GM21717 (cell line): Measurements from ENCODE around the gene C1QTNF9B.

Experiments
- ATAC-seq: cut with Tn5 transposase; IDR thresholded peaks from one replicate; pipeline ENCODE4 v1.9.1; 2021; ENCODE audit warnings: mild to moderate bottlenecking, moderate library complexity; ENCODE audit not compliant: unreplicated experiment

Gene C1QTNF9B

DNA sequence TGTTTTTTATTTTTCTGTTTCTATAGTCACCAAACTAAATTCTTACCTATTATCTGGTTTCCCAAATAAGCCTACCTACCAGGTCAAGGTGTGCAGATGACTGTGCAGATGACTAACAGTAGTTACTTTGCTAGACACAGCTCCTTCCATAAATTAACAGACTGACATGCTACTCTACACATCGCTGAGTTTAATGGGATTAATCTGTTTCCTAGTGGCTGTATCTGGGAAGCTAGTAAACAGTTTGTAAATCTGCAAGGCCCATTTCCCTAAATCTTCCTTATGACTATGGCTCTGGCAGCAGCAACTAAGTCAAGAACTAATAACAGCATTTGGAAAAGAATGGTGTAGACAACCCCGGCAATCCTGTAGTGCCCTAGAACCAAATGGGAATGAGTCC is 36.0 kb downstream of the C1QTNF9B start:
- ATAC-seq = no peak

DNA sequence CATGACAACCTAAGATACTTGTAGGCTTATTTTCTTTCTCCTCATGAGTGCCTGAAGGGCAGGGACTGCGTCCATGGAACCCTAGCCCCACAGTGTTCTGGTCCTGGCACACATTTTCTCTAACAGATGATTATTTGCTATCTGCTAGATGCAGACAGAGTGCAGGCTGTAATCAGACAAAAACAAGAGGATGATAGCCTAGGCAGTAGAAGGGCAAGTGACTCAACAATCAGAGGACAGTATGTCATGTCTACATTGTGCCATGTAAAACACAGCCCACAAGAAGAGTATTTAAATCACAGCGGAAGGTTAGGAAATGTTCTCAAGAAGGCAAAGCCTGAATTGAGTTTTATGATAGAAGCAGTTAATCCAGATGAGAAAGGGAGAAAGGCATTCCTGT is 37.4 kb downstream of the C1QTNF9B start:
- no peak for ATAC-seq

DNA sequence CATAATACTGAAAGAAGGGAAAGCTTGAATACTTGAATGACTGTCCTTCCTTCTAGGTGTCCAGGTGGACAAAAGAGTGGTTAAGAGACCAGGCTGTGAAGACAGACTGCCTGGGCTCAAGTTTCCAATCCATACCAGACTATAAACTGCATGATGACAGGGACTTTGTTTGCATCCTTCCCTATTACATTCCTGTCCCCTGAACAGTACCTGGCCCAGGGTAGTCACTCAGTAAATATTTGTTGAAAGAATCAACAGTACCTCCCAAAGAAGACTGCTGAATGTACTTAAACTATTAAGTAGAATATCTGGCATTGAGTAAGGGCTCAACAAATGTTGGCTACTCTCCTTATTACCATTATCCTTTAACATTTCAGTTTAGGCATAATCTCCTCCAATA is 37.8 kb downstream of the C1QTNF9B start:
- no peak for ATAC-seq

DNA sequence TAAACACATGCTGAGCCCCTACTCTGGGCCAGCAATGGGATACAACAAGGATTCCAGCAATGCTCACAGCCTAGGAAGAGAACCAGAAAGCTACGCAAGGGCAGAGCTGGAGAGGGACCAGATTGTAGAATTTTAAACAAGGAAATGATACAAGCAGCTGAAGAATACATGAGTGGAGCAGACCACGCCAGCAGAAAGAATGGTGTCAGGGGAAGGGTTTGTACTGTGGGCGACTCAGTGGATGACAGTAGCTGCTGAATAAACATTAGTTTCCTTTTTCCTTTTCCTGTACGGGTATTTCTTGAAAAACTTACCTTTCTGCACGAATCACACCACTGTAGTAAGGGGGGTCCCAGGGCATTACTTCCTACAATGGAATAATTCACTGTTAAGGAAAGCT is 38.8 kb downstream of the C1QTNF9B start:
- ATAC-seq = no peak

DNA sequence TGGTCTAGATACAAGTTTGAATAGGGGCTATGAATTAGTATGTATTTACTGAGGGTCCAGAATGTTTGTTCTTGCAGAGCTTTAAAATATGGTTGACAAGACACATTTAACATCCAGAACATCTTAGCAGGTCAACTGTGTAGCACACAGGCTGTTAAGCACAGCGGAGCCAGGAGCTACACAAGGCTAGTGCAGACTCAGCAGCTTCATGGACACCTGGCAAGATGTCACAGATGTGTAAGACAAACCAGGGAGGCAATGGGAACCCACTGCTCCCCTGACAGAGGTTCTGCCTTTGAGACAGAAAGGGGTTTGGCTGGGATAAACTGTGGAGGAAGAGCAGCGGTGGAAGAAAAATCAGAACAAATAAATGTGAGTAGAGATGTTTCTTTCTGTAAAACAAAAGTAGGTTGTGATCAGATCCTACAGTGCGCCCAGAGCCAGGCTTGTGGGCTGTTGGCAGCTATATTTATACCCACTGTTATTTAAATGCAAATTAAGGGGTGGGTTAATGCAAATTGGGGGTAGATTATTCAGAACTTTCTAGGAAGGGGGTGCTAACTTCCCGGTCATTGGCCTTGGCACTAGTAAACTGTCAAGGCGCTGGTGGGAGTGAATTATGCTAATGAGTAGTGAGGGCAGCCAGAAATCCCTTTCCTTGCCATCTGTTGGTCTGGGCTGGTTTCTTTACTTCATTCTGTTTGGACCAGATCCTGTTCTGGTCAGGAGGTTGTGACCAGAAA is 41.1 kb downstream of the C1QTNF9B start:
- no peak for ATAC-seq

DNA sequence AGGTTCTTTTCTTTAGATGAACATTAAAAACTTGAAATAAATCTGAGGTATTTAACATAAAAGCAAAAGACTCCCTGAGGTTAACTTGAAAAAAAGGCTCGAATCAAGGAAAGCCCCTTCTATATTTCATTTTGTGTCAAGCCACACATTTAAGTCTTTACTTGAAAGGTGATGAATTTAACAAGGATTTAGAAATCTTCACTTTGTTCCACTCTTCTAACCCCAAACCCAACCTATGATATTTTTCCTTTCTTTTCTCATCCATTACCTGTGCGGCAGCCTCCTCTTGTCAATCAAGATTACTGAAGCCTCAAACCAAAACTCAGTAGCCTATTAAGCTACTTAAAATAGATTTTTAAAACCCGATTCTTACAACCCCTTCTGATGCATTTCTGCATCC is 41.9 kb downstream of the C1QTNF9B start:
- no peak for ATAC-seq

DNA sequence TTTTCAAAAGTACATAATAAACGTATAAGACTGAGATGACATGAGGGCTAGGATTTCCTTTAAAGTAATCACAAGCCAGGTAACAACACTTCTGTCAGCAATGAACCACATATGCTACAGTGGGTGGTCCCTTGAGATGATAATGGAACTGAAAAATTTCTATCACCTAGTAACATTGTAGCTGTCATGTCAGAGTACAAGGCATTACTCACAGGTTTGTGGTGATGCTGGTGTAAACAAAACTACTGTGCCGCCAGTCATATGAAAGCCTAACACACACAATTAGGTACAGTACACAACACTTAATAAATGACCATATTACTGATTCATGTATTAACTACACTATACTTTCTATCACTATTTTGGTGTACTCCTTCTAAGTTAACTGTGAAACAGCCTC is 45.0 kb downstream of the C1QTNF9B start:
- no peak for ATAC-seq

DNA sequence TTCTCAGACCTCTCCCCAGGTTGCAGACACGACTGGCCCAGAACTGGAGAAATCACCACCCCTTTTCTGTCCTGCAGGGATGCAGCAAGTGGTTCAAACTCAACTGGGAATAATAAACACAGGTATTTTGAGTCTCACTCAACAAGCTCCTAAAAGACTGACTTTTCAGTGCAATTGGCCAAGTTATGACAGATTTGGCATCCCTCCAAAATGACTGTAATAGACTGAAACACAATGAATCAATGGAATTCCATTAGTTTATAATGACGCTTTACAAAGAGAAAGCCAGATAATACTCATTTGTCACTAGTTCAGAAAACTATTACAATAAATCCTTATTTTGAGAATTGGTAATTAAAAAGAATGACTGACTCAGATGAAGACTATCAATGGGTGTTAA is 46.2 kb downstream of the C1QTNF9B start:
- ATAC-seq = no peak

DNA sequence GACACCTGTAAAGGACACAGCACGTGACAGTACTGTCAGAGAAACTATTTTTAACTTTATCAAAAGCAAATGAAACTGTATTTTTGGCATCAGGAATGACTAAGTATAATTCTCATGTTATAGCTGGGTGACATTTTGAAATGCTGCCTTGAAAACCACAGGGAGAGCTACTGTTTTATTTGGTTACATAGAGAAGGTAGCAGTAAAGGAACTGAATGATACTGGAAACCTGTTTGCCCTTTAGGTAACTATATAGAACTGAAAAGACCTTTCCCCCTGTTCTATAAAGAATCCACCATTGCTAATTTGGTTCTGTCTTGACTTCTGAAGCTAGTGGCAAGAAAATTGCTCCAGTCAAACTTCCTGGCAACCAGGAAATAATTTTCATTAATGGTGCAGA is 47.2 kb downstream of the C1QTNF9B start:
- no peak for ATAC-seq

DNA sequence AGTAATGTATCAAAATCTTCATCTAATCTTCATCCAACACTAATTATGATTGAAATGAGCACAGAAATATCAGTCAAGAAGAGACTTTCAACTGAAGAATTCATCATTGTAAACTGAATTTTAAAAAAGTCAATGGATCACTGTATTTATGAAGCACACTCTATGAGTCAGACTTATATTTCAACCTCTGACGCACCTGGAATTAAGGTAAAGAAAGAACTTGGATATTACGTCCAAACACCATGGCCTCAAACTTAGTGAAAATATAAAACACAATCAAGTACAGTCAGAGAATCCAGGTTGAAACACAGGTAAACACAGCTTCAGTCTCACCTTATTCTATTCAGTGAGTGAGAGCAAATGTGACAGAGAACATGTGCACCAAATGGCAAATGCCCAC is 47.6 kb downstream of the C1QTNF9B start:
- no peak for ATAC-seq

DNA sequence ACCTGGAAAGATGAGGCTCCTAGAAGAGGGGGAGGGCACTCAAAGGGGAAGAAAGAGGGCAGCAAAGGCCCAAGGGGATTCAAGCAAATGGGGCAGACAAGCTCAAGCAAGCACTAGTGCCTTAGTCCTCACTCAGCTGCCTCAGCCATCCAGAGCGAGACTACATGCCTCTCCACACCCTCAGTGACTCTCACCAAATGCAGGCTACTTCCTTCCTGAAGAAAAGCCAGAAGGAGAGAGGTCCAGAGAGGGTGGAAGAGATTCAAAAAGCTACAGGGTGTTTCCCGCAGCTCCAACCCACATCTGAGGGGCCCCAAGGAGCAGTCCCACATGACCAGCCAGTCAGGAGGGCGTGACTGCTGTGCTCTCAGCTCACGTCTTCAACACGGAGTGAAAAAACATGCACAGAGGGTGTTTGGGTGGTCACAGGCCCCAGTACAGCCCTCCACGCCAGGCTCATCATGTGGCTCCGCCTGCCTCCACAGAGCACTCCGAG is 48.6 kb downstream of the C1QTNF9B start:
- ATAC-seq = no peak

DNA sequence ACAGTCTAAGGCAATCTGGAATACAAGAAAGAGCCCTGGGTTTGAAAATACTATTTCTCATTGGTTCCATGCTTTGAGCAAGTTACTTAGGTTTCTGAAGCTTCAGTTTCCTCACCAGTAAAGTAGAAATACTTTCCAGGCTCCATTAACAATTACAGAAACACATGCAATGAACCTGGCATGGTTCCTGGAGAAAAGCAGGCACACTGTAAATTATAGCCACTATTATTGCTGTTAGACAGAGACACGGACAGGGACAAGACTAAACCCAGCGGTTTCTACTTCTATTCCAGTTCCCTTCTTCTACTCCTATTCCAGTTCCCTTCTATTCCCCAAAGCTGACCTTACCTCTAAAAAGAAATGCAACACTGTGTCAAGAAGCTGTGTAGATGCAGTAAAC is 49.3 kb downstream of the C1QTNF9B start:
- no peak for ATAC-seq

DNA sequence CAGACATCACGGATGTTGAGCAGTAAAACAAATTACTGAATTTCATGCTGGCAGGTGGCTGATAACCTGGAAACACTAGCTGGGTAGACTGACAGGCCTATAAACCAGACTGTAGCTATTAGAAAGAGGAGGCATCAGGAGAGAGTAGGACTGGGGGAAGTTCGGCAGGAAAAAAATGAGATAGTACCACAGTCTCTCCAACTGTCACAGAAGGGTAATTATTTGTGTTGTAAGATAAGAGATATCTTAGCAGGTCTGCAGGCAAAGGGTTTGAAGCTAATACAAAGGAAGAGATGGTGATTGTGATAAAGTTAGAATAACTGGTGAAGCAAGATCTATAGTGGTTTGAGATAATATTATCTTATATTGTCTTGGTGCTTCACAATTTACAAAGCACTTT is 49.8 kb downstream of the C1QTNF9B start:
- ATAC-seq = no peak

DNA sequence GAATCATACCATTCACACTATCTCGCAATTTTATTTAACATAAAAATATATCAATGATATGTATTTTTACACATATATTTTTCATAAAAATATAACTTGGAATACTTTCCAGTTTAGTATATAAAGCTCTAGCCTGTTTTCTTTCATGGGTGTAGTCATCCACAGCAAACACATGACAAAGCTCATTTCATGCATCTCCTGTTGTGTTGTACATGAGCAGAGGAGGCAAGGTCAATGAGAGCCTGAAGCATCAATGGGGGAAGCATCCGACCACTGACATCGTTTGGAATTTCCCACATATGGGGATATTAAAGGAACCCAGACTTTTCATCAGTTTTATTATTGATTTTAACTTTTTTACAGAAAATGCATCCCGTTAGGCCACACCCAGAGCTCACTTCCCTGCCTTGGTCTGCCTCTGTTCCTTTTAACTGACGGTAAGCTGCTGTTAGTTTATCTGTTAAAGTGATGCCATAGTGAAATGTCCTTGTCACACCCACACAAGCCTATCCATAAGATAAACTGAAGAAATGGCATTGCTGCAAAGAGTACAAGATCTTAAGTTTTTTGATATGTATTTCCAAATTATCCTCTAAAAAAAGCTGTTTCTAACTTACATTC is 52.1 kb downstream of the C1QTNF9B start:
- ATAC-seq = peak; percentile 31

DNA sequence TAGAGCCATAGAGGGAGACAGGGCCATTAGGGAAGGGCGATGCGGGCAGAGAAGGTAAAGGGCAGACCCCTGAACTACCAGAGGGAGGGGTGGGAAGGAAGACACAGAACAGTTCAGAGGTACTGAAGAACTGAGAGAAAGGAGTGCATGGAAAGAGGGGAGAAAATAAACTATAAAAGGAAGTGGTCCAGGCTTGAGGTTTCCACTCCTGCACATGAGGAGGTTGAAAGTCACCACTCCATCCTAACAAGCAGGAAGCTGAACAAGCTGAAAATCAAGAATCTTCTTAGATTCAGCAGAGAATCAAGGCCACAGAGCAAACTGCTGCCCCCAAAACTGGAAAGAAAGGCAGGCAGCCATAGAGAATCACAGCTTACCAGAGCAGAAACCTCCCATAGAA is 53.2 kb downstream of the C1QTNF9B start:
- ATAC-seq = no peak

DNA sequence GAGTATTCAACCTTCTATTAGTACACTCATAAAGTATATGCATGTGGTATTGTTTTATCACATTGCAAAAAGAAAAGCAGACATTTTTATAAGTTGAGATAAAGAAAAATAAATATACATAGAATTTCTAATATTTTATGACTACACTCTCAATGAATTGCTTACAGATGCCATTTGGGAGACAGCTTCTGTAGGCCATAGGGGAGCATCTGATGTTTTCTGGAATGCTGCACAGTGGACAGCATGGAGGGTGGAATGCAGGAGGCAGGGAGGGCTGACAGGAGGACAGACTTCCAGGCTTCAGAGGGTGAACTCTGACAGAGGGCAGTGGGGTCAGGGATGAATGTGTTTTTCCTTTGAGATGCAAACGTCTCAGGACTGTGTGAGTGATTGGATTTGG is 53.9 kb downstream of the C1QTNF9B start:
- ATAC-seq = no peak

DNA sequence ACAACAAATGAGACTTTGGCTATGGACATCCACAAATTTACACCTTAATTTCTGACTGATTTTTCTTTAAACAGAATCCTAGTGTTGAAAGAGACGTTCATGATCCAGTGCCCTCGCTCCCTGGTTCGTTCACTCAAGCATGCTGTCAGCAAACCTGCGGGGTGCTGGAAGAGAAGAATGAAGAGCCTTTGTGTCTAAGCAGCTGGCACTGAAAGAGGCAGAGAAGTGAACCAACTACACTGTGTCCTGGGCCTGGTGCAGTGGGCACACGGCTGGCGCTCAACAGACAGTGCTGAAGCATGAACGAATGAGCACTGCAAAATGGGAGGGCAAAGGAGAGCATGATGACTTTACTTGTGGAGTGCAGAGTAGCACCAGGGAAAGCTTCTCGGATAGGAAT is 54.9 kb downstream of the C1QTNF9B start:
- no peak for ATAC-seq
